ENCODE results near the gene CDKN3.
"Not testable (repeated sequence)": the region's sequence is repeated elsewhere in the genome, so short reads cannot be mapped to it uniquely, and the experiment has no call there.

Gene CDKN3

GRCh38 chr14:54437954-54438353 lies 41.1 kb downstream of the CDKN3 start:
- H3K36me3 ChIP-seq (ENCODE audit: control insufficient read depth in 4 of 4, insufficient read depth in 4 of 4, low read length in 3 of 4), result peaks cover 0 to 16% (median 4%) of the 10 kb centered on the region in 4 experiments
- H3K4me1 ChIP-seq (ENCODE audit: control extremely low read depth in 1 of 4, control insufficient read depth in 4 of 4, insufficient read depth in 4 of 4, low read length in 3 of 4), result peaks cover 13 to 41% (median 21%) of the 10 kb centered on the region in 4 experiments
- CTCF ChIA-PET; H3K4me3 ChIP-seq (ENCODE audit: control insufficient read depth in 1 of 7, extremely low read depth in 1 of 7, insufficient read depth in 4 of 7, low read depth in 2 of 7, low read length in 6 of 7); H3K9me3 ChIP-seq (ENCODE audit: control extremely low read depth in 1 of 5, control insufficient read depth in 4 of 5, insufficient read depth in 2 of 5, low read depth in 1 of 5, low read length in 4 of 5); H3K27me3 ChIP-seq (replicated peaks in 2 of 5; ENCODE audit: control insufficient read depth in 4 of 5, insufficient read depth in 5 of 5, low read length in 4 of 5); H3K27ac ChIP-seq (ENCODE audit: insufficient read depth in 1 of 2, low read depth in 1 of 2, low read length in 2 of 2, poor library complexity in 1 of 2, severe bottlenecking in 2 of 2); DNase-seq: not testable (repeated sequence)
- POLR2A ChIA-PET, result interaction anchor here (0.6 kb wide), 1 partner anchor 1189 kb away, joined by 3 read pairs; no protein-coding TSS in a partner anchor
- WGBS (ENCODE audit: insufficient coverage), result 95% methylated on average over 2 of the region's 4 CpGs

DNA sequence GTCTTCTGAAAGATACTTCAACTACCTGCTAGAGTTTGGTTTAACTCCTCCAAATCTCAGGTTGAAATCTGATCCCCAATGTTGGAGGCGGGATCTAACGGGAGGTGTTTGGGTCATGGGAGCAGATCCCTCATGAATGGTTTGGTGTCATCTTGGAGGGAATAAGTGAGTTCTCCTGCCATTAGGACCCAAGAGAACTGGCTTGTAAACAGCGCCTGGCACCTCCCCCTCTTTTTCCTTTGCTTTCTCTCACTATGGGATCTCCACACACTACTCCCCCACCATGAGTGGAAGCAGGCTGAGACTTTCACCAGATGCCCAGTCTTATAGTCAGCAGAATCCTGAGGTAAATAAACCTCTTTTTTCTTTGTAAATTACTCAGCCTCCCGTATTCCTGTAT lies 41.9 kb downstream of the CDKN3 start:
- CTCF ChIA-PET, result interaction anchor here (0.8 kb wide), 1 partner anchor 32 kb away, joined by 4 read pairs; no protein-coding TSS in a partner anchor
- Histone ChIP-seq H3K4me3 (ENCODE audit: control insufficient read depth in 1 of 7, extremely low read depth in 1 of 7, insufficient read depth in 4 of 7, low read depth in 2 of 7, low read length in 6 of 7) (no peak overlapping the region), H3K9me3 (ENCODE audit: control extremely low read depth in 1 of 5, control insufficient read depth in 4 of 5, insufficient read depth in 2 of 5, low read depth in 1 of 5, low read length in 4 of 5) (no peaks in the 10 kb centered on the region), H3K4me1 (ENCODE audit: control extremely low read depth in 1 of 4, control insufficient read depth in 4 of 4, insufficient read depth in 4 of 4, low read length in 3 of 4) (peaks cover 13 to 41% (median 21%) of the 10 kb centered on the region in 4 experiments), H3K27me3 (replicated peaks in 2 of 5; ENCODE audit: control insufficient read depth in 4 of 5, insufficient read depth in 5 of 5, low read length in 4 of 5) (no peaks in the 10 kb centered on the region), H3K27ac (ENCODE audit: insufficient read depth in 1 of 2, low read depth in 1 of 2, low read length in 2 of 2, poor library complexity in 1 of 2, severe bottlenecking in 2 of 2) (no peak overlapping the region), H3K36me3 (ENCODE audit: control insufficient read depth in 4 of 4, insufficient read depth in 4 of 4, low read length in 3 of 4) (peaks cover 0 to 16% (median 4%) of the 10 kb centered on the region in 4 experiments)
- DNase-seq, result no peak
- POLR2A ChIA-PET, result no interaction called here
- WGBS (ENCODE audit: insufficient coverage), result 100% methylated on average over 2 of the region's 4 CpGs

GRCh38 chr14:54440037-54440436 lies 43.2 kb downstream of the CDKN3 start:
- WGBS (ENCODE audit: insufficient coverage), result 97% methylated on average over 6 of the region's 7 CpGs
- Histone ChIP-seq H3K27me3 (replicated peaks in 2 of 5; ENCODE audit: control insufficient read depth in 4 of 5, insufficient read depth in 5 of 5, low read length in 4 of 5) (peaks cover 0 to 2% (median 0%) of the 10 kb centered on the region in 5 experiments), H3K4me3 (ENCODE audit: control insufficient read depth in 1 of 7, extremely low read depth in 1 of 7, insufficient read depth in 4 of 7, low read depth in 2 of 7, low read length in 6 of 7) (peak overlapping the region in 6 of 7 experiments; percentile 52 to 88 (median 82)), H3K9me3 (ENCODE audit: control extremely low read depth in 1 of 5, control insufficient read depth in 4 of 5, insufficient read depth in 2 of 5, low read depth in 1 of 5, low read length in 4 of 5) (no peaks in the 10 kb centered on the region), H3K27ac (ENCODE audit: insufficient read depth in 1 of 2, low read depth in 1 of 2, low read length in 2 of 2, poor library complexity in 1 of 2, severe bottlenecking in 2 of 2) (peak overlapping the region; percentile 66 to 90), H3K4me1 (ENCODE audit: control extremely low read depth in 1 of 4, control insufficient read depth in 4 of 4, insufficient read depth in 4 of 4, low read length in 3 of 4) (peaks cover 8 to 34% (median 18%) of the 10 kb centered on the region in 4 experiments), H3K36me3 (ENCODE audit: control insufficient read depth in 4 of 4, insufficient read depth in 4 of 4, low read length in 3 of 4) (peaks cover 0 to 12% (median 2%) of the 10 kb centered on the region in 4 experiments)
- CTCF ChIA-PET, result interaction anchor here (0.7 to 1.3 kb wide), 3 partner anchors 28 to 224 kb away, joined by 3 read pairs; partner anchors contain the start of gene CDKN3
- POLR2A ChIA-PET, result interaction anchor here (0.9 kb wide), 1 partner anchor 50 kb away, joined by 5 read pairs; no protein-coding TSS in a partner anchor
- DNase-seq, result no peak

DNA sequence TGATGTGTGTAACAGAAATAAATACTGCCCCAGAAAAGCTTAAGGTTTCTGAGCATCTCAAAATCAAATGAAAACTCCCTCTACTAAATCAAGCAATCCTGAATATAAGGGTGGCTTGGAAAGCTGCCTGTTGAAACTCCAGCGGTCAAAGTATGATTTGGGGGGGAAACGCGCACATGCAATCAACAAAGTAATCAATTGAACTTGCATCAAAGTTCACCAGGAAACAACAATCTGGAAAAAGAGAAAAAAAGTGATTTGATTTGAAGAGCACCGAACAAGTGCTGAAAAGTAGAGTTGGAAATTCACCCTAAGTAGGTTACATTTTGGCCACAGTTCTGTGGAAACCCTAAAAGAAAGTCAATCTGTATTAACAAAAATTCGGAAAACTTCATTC lies 43.7 kb downstream of the CDKN3 start:
- WGBS (ENCODE audit: insufficient coverage), result 0% methylated on average over 2 of the region's 5 CpGs
- DNase-seq, result peak in 1 of 3 donors; percentile 5
- Histone ChIP-seq H3K9me3 (ENCODE audit: control extremely low read depth in 1 of 5, control insufficient read depth in 4 of 5, insufficient read depth in 2 of 5, low read depth in 1 of 5, low read length in 4 of 5) (no peaks in the 10 kb centered on the region), H3K4me3 (ENCODE audit: control insufficient read depth in 1 of 7, extremely low read depth in 1 of 7, insufficient read depth in 4 of 7, low read depth in 2 of 7, low read length in 6 of 7) (peak overlapping the region; percentile 52 to 88 (median 81)), H3K4me1 (ENCODE audit: control extremely low read depth in 1 of 4, control insufficient read depth in 4 of 4, insufficient read depth in 4 of 4, low read length in 3 of 4) (peaks cover 7 to 30% (median 15%) of the 10 kb centered on the region in 4 experiments), H3K36me3 (ENCODE audit: control insufficient read depth in 4 of 4, insufficient read depth in 4 of 4, low read length in 3 of 4) (peaks cover 0 to 12% (median 2%) of the 10 kb centered on the region in 4 experiments), H3K27ac (ENCODE audit: insufficient read depth in 1 of 2, low read depth in 1 of 2, low read length in 2 of 2, poor library complexity in 1 of 2, severe bottlenecking in 2 of 2) (peak overlapping the region; percentile 66 to 90), H3K27me3 (replicated peaks in 2 of 5; ENCODE audit: control insufficient read depth in 4 of 5, insufficient read depth in 5 of 5, low read length in 4 of 5) (peaks cover 0 to 2% (median 0%) of the 10 kb centered on the region in 5 experiments)
- CTCF ChIA-PET, result interaction anchor here (1.3 kb wide), 2 partner anchors 28 to 43 kb away, joined by 3 read pairs; partner anchors contain the start of gene CDKN3
- POLR2A ChIA-PET, result interaction anchor here (0.9 to 1.0 kb wide), 2 partner anchors 27 to 50 kb away, joined by 3 to 5 read pairs; no protein-coding TSS in a partner anchor

- Histone ChIP-seq H3K9me3 (ENCODE audit: control extremely low read depth in 1 of 5, control insufficient read depth in 4 of 5, insufficient read depth in 2 of 5, low read depth in 1 of 5, low read length in 4 of 5) (no peaks in the 10 kb centered on the region), H3K4me3 (ENCODE audit: control insufficient read depth in 1 of 7, extremely low read depth in 1 of 7, insufficient read depth in 4 of 7, low read depth in 2 of 7, low read length in 6 of 7) (peak within 1 kb of the TSS; percentile 52 to 88 (median 81)), H3K4me1 (ENCODE audit: control extremely low read depth in 1 of 4, control insufficient read depth in 4 of 4, insufficient read depth in 4 of 4, low read length in 3 of 4) (peaks cover 7 to 26% (median 18%) of the 10 kb centered on the region in 4 experiments), H3K36me3 (ENCODE audit: control insufficient read depth in 4 of 4, insufficient read depth in 4 of 4, low read length in 3 of 4) (peaks cover 0 to 7% (median 0%) of the 10 kb centered on the region in 4 experiments), H3K27ac (ENCODE audit: insufficient read depth in 1 of 2, low read depth in 1 of 2, low read length in 2 of 2, poor library complexity in 1 of 2, severe bottlenecking in 2 of 2) (peak within 1 kb of the TSS; percentile 66 to 90), H3K27me3 (replicated peaks in 2 of 5; ENCODE audit: control insufficient read depth in 4 of 5, insufficient read depth in 5 of 5, low read length in 4 of 5) (peaks cover 0 to 2% (median 0%) of the 10 kb centered on the region in 5 experiments)
- ChIA-PET CTCF (interaction anchor here (0.8 to 1.3 kb wide), 6 partner anchors 9 to 68 kb away, joined by 3 read pairs; partner anchors contain the start of gene CDKN3), POLR2A (interaction anchor here (0.9 to 1.0 kb wide), 2 partner anchors 28 to 49 kb away, joined by 3 to 5 read pairs; no protein-coding TSS in a partner anchor)
- under 1% methylated on average over 79 of the region's 100 CpGs for WGBS (ENCODE audit: insufficient coverage)
- DNase-seq, result peak; percentile 92 to 96 (median 96)
Measured at GRCh38 chr14:54440873-54441868, 44.4 kb downstream of the CDKN3 start, which contains the start of gene CNIH1. TSS of gene CNIH1 (minus strand) at chr14:54441374. CDS start at chr14:54441327, 47 bp downstream.

DNA sequence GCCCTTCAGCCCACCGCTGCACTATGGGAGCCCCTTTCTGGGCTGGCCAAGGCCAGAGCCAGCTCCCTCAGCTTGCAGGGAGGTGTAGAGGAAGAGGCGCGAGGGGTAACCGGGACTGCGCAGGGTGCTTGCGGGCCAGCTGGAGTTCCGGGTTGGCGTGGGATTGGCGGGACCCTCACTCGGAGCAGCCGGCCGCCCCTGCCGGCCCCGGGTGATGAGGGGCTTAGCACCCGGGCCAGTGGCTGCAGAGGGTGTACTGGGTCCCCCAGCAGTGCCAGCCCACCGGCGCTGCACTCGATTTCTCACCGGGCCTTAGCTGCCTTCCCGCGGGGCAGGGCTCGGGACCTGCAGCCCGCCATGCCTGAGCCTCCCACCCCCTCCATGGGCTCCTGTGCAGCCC lies 46.2 kb downstream of the CDKN3 start:
- H3K4me1 ChIP-seq (ENCODE audit: control extremely low read depth in 1 of 4, control insufficient read depth in 4 of 4, insufficient read depth in 4 of 4, low read length in 3 of 4), result peaks cover 7 to 25% (median 21%) of the 10 kb centered on the region in 4 experiments
- POLR2A ChIA-PET; H3K27me3 ChIP-seq (replicated peaks in 2 of 5; ENCODE audit: control insufficient read depth in 4 of 5, insufficient read depth in 5 of 5, low read length in 4 of 5); H3K9me3 ChIP-seq (ENCODE audit: control extremely low read depth in 1 of 5, control insufficient read depth in 4 of 5, insufficient read depth in 2 of 5, low read depth in 1 of 5, low read length in 4 of 5); DNase-seq; H3K4me3 ChIP-seq (ENCODE audit: control insufficient read depth in 1 of 7, extremely low read depth in 1 of 7, insufficient read depth in 4 of 7, low read depth in 2 of 7, low read length in 6 of 7); H3K36me3 ChIP-seq (ENCODE audit: control insufficient read depth in 4 of 4, insufficient read depth in 4 of 4, low read length in 3 of 4); H3K27ac ChIP-seq (ENCODE audit: insufficient read depth in 1 of 2, low read depth in 1 of 2, low read length in 2 of 2, poor library complexity in 1 of 2, severe bottlenecking in 2 of 2): not testable (repeated sequence)
- CTCF ChIA-PET, result interaction anchor here (0.9 to 1.8 kb wide), 3 partner anchors 14 to 76 kb away, joined by 4 to 6 read pairs (median 4); no protein-coding TSS in a partner anchor
- 100% methylated on average over 10 of the region's 23 CpGs for WGBS (ENCODE audit: insufficient coverage)

Measured in common myeloid progenitor, CD34-positive (primary cell).